Endodermal cell (in vitro differentiated cells): ENCODE measurements around the gene OR2L3. TPM values are rescaled to one million over a fixed set of nuclear protein-coding genes. Genes with fewer than 3 reads are reported as not detected.

ENCODE experiments used
- DNase-seq: peaks from one replicate; pipeline ENCODE4 v3.0.0-alpha.2; 2017
- H3K27ac ChIP-seq: 2 replicates; pipeline ENCODE4 v1.5.1; 2013; ENCODE audit warnings: mild to moderate bottlenecking, low read depth, low read length, moderate library complexity
- H3K27me3 ChIP-seq: 2 replicates; pipeline ENCODE4 v1.6.1; 2013; ENCODE audit warnings: mild to moderate bottlenecking, low read length, moderate library complexity; ENCODE audit not compliant: insufficient read depth, control insufficient read depth, poor library complexity, severe bottlenecking
- H3K36me3 ChIP-seq: 2 replicates; pipeline ENCODE4 v1.7.0; 2013; ENCODE audit warnings: mild to moderate bottlenecking, low read length, moderate library complexity; ENCODE audit not compliant: control insufficient read depth, insufficient read depth
- H3K4me1 ChIP-seq: one replicate; pipeline ENCODE4 v1.7.0; 2013; ENCODE audit warnings: low read length; ENCODE audit not compliant: control insufficient read depth, insufficient read depth
- H3K4me3 ChIP-seq: 2 replicates; pipeline ENCODE4 v1.5.1; 2013; ENCODE audit warnings: mild to moderate bottlenecking, low read length, moderate library complexity
- H3K9ac ChIP-seq: 2 replicates; pipeline ENCODE4 v1.6.1; 2013; ENCODE audit warnings: mild to moderate bottlenecking, low read length, moderate library complexity; ENCODE audit not compliant: poor library complexity, severe bottlenecking; ENCODE audit errors: extremely low read depth
- H3K9me3 ChIP-seq: 2 replicates; pipeline ENCODE4 v1.6.1; 2013; ENCODE audit warnings: mild to moderate bottlenecking, low read length, moderate library complexity; ENCODE audit not compliant: control insufficient read depth
- H3K27ac Mint-ChIP-seq: 2 replicates; pipeline ENCODE4 v1.8.0; 2020; ENCODE audit warnings: mixed read lengths
- H3K27me3 Mint-ChIP-seq: 2 replicates; pipeline ENCODE4 v1.8.0; 2021; ENCODE audit warnings: mild to moderate bottlenecking, mixed read lengths; ENCODE audit not compliant: insufficient read depth
- H3K36me3 Mint-ChIP-seq: 2 replicates; pipeline ENCODE4 v1.8.0; 2020; ENCODE audit warnings: low read depth, mixed read lengths
- H3K4me1 Mint-ChIP-seq: 2 replicates; pipeline ENCODE4 v1.8.0; 2020; ENCODE audit warnings: mixed read lengths
- H3K4me3 Mint-ChIP-seq: 2 replicates; pipeline ENCODE4 v1.8.0; 2020; ENCODE audit warnings: mild to moderate bottlenecking, moderate library complexity, mixed read lengths
- H3K9me3 Mint-ChIP-seq: 2 replicates; pipeline ENCODE4 v1.8.0; 2020; ENCODE audit warnings: mild to moderate bottlenecking, mixed read lengths
- WGBS, 2 experiments: methylation state at CpG; one replicate each; pipeline versions ENCODE4 v1.1.5 to v1.1.7; 2013; ENCODE audit warnings: missing lambda C conversion rate in 2 of 2, mixed read lengths in 1 of 2; ENCODE audit not compliant: insufficient coverage in 1 of 2, insufficient read length in 1 of 2; 5-methylcytosine and 5-hydroxymethylcytosine counted together
- total RNA-seq, 2 donors: library from RNA; stranded (reverse); fragmentation: NEBNext Ultra II Directional in 1 of 2; extraction: Animal tissue kit (Norgen Biotek cat#: 25700) in 1 of 2; gene quantifications; 2 replicates in 1 of 2; 3 replicates in 1 of 2; pipeline ENCODE4 v1.2.1, GENCODE V29; 2021
- TF ChIP-seq, protein P1 (sequence below): fragments of 200-600 bp; sonication (generic); conservative IDR thresholded peaks from 2 replicates; pipeline ENCODE4 v1.5.0; 2021; ENCODE audit warnings: antibody characterized with exemption, mild to moderate bottlenecking

OR2L3 gene
- total RNA-seq, 2 donors from 2014 or later: not detected

DNA sequence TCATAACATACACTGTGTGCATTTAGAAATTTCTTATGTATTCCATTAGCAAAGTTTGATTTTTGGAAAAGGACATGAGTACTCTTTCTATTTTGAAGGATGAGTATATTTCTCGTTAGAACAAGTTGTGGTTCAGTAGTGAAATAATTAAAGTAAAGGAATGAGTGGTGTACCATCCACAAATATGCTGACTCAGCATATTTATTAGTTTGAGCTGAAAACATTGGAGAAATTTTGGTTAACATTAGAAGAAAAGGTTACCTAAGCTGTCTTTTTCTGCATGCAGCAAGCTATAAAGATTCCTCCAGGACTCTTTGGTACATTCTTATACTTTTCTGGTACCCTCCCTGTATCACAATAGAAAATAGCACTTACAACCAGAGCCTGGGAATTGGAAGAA is 38.9 kb upstream of the OR2L3 start:
- Mint-ChIP-seq H3K9me3 (peaks cover 89% of the 10 kb centered on the region), H3K27me3 (no peaks in the 10 kb centered on the region), H3K4me1 (no peaks in the 10 kb centered on the region), H3K27ac (no peak overlapping the region), H3K4me3 (no peak overlapping the region), H3K36me3 (no peaks in the 10 kb centered on the region)
- Histone ChIP-seq H3K4me3 (peak overlapping the region; percentile 44), H3K27ac (no peak overlapping the region), H3K27me3 (no peaks in the 10 kb centered on the region), H3K9ac (no peak overlapping the region), H3K4me1 (no peaks in the 10 kb centered on the region), H3K9me3 (peaks cover 80% of the 10 kb centered on the region), H3K36me3 (no peaks in the 10 kb centered on the region)
- WGBS, 2 experiments: 42 to 43% methylated on average over 1 of the region's 1 CpG
- TF ChIP-seq, protein P1, sequence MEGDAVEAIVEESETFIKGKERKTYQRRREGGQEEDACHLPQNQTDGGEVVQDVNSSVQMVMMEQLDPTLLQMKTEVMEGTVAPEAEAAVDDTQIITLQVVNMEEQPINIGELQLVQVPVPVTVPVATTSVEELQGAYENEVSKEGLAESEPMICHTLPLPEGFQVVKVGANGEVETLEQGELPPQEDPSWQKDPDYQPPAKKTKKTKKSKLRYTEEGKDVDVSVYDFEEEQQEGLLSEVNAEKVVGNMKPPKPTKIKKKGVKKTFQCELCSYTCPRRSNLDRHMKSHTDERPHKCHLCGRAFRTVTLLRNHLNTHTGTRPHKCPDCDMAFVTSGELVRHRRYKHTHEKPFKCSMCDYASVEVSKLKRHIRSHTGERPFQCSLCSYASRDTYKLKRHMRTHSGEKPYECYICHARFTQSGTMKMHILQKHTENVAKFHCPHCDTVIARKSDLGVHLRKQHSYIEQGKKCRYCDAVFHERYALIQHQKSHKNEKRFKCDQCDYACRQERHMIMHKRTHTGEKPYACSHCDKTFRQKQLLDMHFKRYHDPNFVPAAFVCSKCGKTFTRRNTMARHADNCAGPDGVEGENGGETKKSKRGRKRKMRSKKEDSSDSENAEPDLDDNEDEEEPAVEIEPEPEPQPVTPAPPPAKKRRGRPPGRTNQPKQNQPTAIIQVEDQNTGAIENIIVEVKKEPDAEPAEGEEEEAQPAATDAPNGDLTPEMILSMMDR: no peak
- DNase-seq: no peak

DNA sequence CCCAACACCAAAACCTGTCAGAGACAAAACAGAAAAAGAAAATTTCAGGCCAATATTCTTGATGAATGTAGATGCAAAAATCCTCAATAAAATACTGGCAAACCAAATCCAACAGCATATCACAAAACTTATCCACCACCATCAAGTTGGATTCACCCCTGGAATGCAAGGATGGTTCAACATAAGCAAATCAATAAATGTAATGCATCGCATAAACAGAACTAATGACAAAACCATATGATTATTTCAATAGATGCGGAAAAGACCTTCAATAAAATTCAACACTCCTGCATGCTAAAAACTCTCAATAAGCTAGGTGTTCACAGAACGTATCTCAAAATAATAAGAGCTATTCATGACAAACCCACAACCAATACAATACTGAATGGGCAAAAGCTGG is 37.0 kb upstream of the OR2L3 start:
- Mint-ChIP-seq H3K27me3 (no peaks in the 10 kb centered on the region), H3K9me3 (peaks cover 86% of the 10 kb centered on the region), H3K36me3 (no peaks in the 10 kb centered on the region), H3K4me1 (no peaks in the 10 kb centered on the region), H3K4me3 (no peak overlapping the region), H3K27ac (no peak overlapping the region)
- Histone ChIP-seq H3K36me3 (no peaks in the 10 kb centered on the region), H3K9me3 (peaks cover 81% of the 10 kb centered on the region), H3K4me3 (no peak overlapping the region), H3K4me1 (no peaks in the 10 kb centered on the region), H3K27ac (no peak overlapping the region), H3K9ac (no peak overlapping the region), H3K27me3 (no peaks in the 10 kb centered on the region)
- TF ChIP-seq, protein P1: no peak
- WGBS, 2 experiments: 67 to 74% methylated on average over 1 to 3 of the region's 3 CpGs
- DNase-seq: no peak

DNA sequence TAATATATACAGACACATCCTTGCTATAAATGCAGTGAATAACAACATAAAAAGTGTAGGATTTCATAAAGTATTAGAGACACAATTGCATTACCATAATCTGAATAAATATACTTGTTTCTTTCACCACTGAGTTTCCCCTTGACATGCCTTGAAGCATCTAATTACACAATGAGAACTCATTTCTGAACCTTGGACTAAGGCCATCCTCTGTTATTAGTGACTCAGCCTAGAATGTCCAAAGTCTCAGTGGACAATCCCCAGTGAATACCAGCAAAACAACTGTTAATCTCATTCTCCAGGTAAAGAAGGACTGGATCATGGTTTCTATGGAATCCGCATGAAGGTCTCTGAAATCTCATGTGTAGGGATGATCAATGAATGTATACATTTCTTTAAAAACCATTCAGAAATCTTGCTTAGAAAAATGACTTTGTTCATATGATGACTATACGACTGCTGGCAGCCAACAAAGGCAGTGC is 33.4 kb upstream of the OR2L3 start, which contains the start of gene OR2L5:
OR2L5 (plus strand) TSS at position 432 of the 482 bp plus-strand sequence. CDS start 8,288 bp downstream, outside the sequence.
- H3K36me3 ChIP-seq: no peaks in the 10 kb centered on the region
- no peaks in the 10 kb centered on the region for H3K27me3 ChIP-seq
- H3K4me1 ChIP-seq: no peaks in the 10 kb centered on the region
- peaks cover 73% of the 10 kb centered on the region for H3K9me3 ChIP-seq
- TF ChIP-seq, protein P1: no peak
- no peak for DNase-seq
- no peaks in the 10 kb centered on the region for H3K4me1 Mint-ChIP-seq
- no peak within 1 kb of the TSS for H3K27ac Mint-ChIP-seq
- no peaks in the 10 kb centered on the region for H3K36me3 Mint-ChIP-seq
- WGBS, 2 experiments: 83 to 90% methylated on average over 1 to 2 of the region's 2 CpGs
- no peaks in the 10 kb centered on the region for H3K27me3 Mint-ChIP-seq
- H3K4me3 Mint-ChIP-seq: no peak within 1 kb of the TSS
- H3K4me3 ChIP-seq: no peak within 1 kb of the TSS
- no peak within 1 kb of the TSS for H3K9ac ChIP-seq
- peaks cover 83% of the 10 kb centered on the region for H3K9me3 Mint-ChIP-seq
- H3K27ac ChIP-seq: no peak within 1 kb of the TSS
